Suppressor macrophage treated with lipopolysaccharide for 4 hours (primary cell): ENCODE measurements around the gene TOMM6.

ENCODE experiments used
- DNase-seq: peaks from one replicate; pipeline ENCODE4 v3.0.0-alpha.2; 2020

The TOMM6 gene

GRCh38 chr6:41824571-41825569 is 37.4 kb downstream of the TOMM6 start:
- DNase-seq = peak; percentile 64

- DNase-seq = no peak
Observed at GRCh38 chr6:41826343-41827022, 39.0 kb downstream of the TOMM6 start.

GRCh38 chr6:41832263-41832662 is 44.8 kb downstream of the TOMM6 start:
- no peak for DNase-seq

- no peak for DNase-seq
Observed at GRCh38 chr6:41836022-41836659, 48.6 kb downstream of the TOMM6 start.

- DNase-seq = no peak
Observed at GRCh38 chr6:41836660-41837052, 49.2 kb downstream of the TOMM6 start.
